Measurements from ENCODE around the gene EEF1A1. TPM values are rescaled to one million over a fixed set of nuclear protein-coding genes. Genes with fewer than 3 reads are reported as not detected.

Gene EEF1A1
- total RNA-seq, 1 experiment from 2014 or later, result 9,713 TPM

DNA sequence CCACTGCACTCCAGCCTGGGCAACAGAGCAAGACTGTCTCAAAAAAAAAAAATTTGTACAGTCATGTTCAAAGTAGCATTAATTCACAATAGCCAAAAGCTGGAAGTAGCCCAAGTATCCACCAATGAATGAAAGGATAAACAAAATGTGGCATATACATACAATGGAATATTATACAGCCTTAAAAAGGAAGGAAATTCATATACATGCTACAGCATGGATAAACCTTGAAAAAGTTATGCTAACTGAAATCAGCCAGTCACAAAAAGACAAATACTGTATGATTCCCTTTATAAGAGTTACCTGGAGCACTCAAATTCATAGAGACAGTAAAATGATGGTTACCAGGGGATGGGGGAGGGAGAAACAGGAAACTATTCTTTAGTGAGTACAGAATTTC, 15.7 kb downstream of the EEF1A1 start:
- no TSS peak for BruUV-seq (replicated peaks)
- TF ChIP-seq EZH2 (IDR thresholded peaks at IDR 0.05; ENCODE audit: borderline replicate concordance, low read depth, low read length, poor library complexity, severe bottlenecking), result no peak
- TF ChIP-seq CTCF (conservative IDR thresholded peaks at IDR 0.05; ENCODE audit: low read depth, low read length), result no peak

DNA sequence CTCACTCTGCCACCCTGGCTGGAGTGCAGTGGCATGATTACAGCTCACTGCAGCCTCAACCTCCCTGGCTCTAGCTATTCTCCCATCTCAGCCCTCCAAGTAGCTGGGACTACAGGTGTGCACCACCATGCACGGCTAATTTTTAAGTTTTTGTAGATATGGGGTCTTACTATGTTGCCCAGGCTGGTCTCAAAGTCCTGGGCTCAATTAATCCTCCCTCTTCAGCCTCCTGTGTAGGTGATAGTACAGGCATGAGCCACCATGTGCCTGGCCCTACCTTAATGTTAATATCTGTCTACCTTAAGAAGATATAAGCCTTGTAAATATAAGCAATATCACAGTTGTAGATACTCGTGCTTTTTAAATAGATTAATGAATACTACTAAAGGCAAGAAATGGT, 16.7 kb downstream of the EEF1A1 start:
- H3K27me3 ChIP-seq (replicated peaks; ENCODE audit: insufficient read depth, low read depth, low read length, poor library complexity), result no peaks in the 10 kb centered on the region
- no peak overlapping the region for H3K4me3 ChIP-seq (ENCODE audit: low read depth, low read length, poor library complexity, severe bottlenecking)
- BruUV-seq (replicated peaks), result no TSS peak
- CTCF ChIA-PET, result no interaction called here
- POLR2A ChIA-PET (ENCODE audit: low non-redundant PET), result no interaction called here
- no peaks in the 10 kb centered on the region for H3K9me3 ChIP-seq (ENCODE audit: low read depth, low read length, poor library complexity, severe bottlenecking)
- intact Hi-C loops (cut with micrococcal nuclease; ENCODE audit: unreplicated experiment), result no loop called here
- H3K36me3 ChIP-seq (ENCODE audit: insufficient read depth, low read length, poor library complexity, severe bottlenecking), result peaks cover 21% of the 10 kb centered on the region
- DNase-seq (ENCODE audit: low spot score), result no peak
- no peaks in the 10 kb centered on the region for H3K4me1 ChIP-seq (ENCODE audit: insufficient read depth, low read length, poor library complexity, severe bottlenecking)
- no peak for TF ChIP-seq EZH2 (IDR thresholded peaks at IDR 0.05; ENCODE audit: borderline replicate concordance, low read depth, low read length, poor library complexity, severe bottlenecking)
- H3K27ac ChIP-seq (ENCODE audit: low read depth, low read length, poor library complexity, severe bottlenecking), result no peak overlapping the region

More for the DNA sequence above, 15.7 kb downstream of the EEF1A1 start:
- Histone ChIP-seq H3K27ac (ENCODE audit: low read depth, low read length, poor library complexity, severe bottlenecking) (no peak overlapping the region), H3K4me1 (ENCODE audit: insufficient read depth, low read length, poor library complexity, severe bottlenecking) (no peaks in the 10 kb centered on the region), H3K36me3 (ENCODE audit: insufficient read depth, low read length, poor library complexity, severe bottlenecking) (peaks cover 14% of the 10 kb centered on the region), H3K4me3 (ENCODE audit: low read depth, low read length, poor library complexity, severe bottlenecking) (no peak overlapping the region), H3K9me3 (ENCODE audit: low read depth, low read length, poor library complexity, severe bottlenecking) (no peaks in the 10 kb centered on the region), H3K27me3 (replicated peaks; ENCODE audit: insufficient read depth, low read depth, low read length, poor library complexity) (no peaks in the 10 kb centered on the region)
- ChIA-PET POLR2A (ENCODE audit: low non-redundant PET) (interaction anchor here (0.6 kb wide), 1 partner anchor 338 kb away, joined by 5 read pairs; no protein-coding TSS in a partner anchor), CTCF (no interaction called here)
- no peak for DNase-seq (ENCODE audit: low spot score)
- intact Hi-C loops (cut with micrococcal nuclease; ENCODE audit: unreplicated experiment), result no loop called here

GRCh38 chr6:73503027-73503772, 17.6 kb downstream of the EEF1A1 start:
- peaks cover 24% of the 10 kb centered on the region for H3K36me3 ChIP-seq (ENCODE audit: insufficient read depth, low read length, poor library complexity, severe bottlenecking)
- TF ChIP-seq CTCF (conservative IDR thresholded peaks at IDR 0.05; ENCODE audit: low read depth, low read length) (no peak), EZH2 (IDR thresholded peaks at IDR 0.05; ENCODE audit: borderline replicate concordance, low read depth, low read length, poor library complexity, severe bottlenecking) (no peak)
- H3K27ac ChIP-seq (ENCODE audit: low read depth, low read length, poor library complexity, severe bottlenecking), result no peak overlapping the region
- no peak for DNase-seq (ENCODE audit: low spot score)
- no peaks in the 10 kb centered on the region for H3K9me3 ChIP-seq (ENCODE audit: low read depth, low read length, poor library complexity, severe bottlenecking)
- intact Hi-C loops (cut with micrococcal nuclease; ENCODE audit: unreplicated experiment), result no loop called here
- H3K4me3 ChIP-seq (ENCODE audit: low read depth, low read length, poor library complexity, severe bottlenecking), result no peak overlapping the region
- ChIA-PET CTCF (no interaction called here), POLR2A (ENCODE audit: low non-redundant PET) (no interaction called here)
- no peaks in the 10 kb centered on the region for H3K27me3 ChIP-seq (replicated peaks; ENCODE audit: insufficient read depth, low read depth, low read length, poor library complexity)
- BruUV-seq (replicated peaks), result no TSS peak
- H3K4me1 ChIP-seq (ENCODE audit: insufficient read depth, low read length, poor library complexity, severe bottlenecking), result no peaks in the 10 kb centered on the region

DNA sequence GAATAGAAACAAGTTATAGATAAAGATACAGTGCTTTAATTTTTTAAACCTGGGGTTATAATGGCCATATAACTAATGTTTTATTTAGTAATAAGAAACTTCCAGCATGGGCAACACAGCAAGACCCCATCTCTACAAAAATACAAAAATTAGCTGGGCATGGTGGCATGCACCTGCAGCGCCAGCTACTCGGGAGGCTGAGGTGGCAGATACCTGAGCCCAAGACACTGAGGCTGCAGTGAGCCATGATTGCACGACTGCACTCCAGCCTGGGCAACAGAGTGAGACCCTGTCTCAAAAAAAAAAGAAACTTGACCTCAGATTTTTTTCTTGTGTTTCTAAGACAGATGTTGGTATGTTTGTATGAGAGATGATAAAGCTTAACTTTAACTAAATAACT, 22.9 kb downstream of the EEF1A1 start:
- H3K36me3 ChIP-seq (ENCODE audit: insufficient read depth, low read length, poor library complexity, severe bottlenecking), result peaks cover 49% of the 10 kb centered on the region
- no peak overlapping the region for H3K27ac ChIP-seq (ENCODE audit: low read depth, low read length, poor library complexity, severe bottlenecking)
- no peak for DNase-seq (ENCODE audit: low spot score)
- intact Hi-C loops (cut with micrococcal nuclease; ENCODE audit: unreplicated experiment), result no loop called here
- TF ChIP-seq CTCF (conservative IDR thresholded peaks at IDR 0.05; ENCODE audit: low read depth, low read length), result no peak
- TF ChIP-seq EZH2 (IDR thresholded peaks at IDR 0.05; ENCODE audit: borderline replicate concordance, low read depth, low read length, poor library complexity, severe bottlenecking), result no peak
- H3K4me3 ChIP-seq (ENCODE audit: low read depth, low read length, poor library complexity, severe bottlenecking), result no peak overlapping the region
- no peaks in the 10 kb centered on the region for H3K4me1 ChIP-seq (ENCODE audit: insufficient read depth, low read length, poor library complexity, severe bottlenecking)
- H3K27me3 ChIP-seq (replicated peaks; ENCODE audit: insufficient read depth, low read depth, low read length, poor library complexity), result no peaks in the 10 kb centered on the region
- CTCF ChIA-PET, result interaction anchor here (0.6 kb wide), 1 partner anchor 24 kb away, joined by 6 read pairs; no protein-coding TSS in a partner anchor
- BruUV-seq (replicated peaks), result no TSS peak
- no peaks in the 10 kb centered on the region for H3K9me3 ChIP-seq (ENCODE audit: low read depth, low read length, poor library complexity, severe bottlenecking)
- POLR2A ChIA-PET (ENCODE audit: low non-redundant PET), result no interaction called here
